Thyroid gland (tissue), 4 donors: ENCODE data around the gene RAD18. TPM values are rescaled to one million over a fixed set of nuclear protein-coding genes. Genes with fewer than 3 reads are reported as not detected.

Source experiments
- DNase-seq, 2 donors: peaks; one replicate each; pipeline ENCODE4 v3.0.0-alpha.2; 2019
- H3K27ac ChIP-seq, 3 donors: fragments of 200-600 bp; sonication (generic); 1 replicate in 2 of 3; 2 replicates in 1 of 3; pipeline ENCODE4 v1.5.1; 2016 to 2019; ENCODE audit warnings: mild to moderate bottlenecking in 1 of 3, moderate library complexity in 1 of 3
- H3K27me3 ChIP-seq: fragments of 200-600 bp; sonication (generic); one replicate; pipeline ENCODE4 v1.5.1; 2019
- H3K36me3 ChIP-seq, 2 donors: fragments of 200-600 bp; sonication (generic); one replicate each; pipeline ENCODE4 v1.5.1; 2016 to 2019
- H3K4me1 ChIP-seq, 2 donors: fragments of 200-600 bp; sonication (generic); one replicate each; pipeline ENCODE4 v1.5.1; 2017 to 2019
- H3K4me3 ChIP-seq, 3 donors: fragments of 200-600 bp; sonication (generic); replicated peaks in 1 of 3; 1 replicate in 2 of 3; 2 replicates in 1 of 3; pipeline ENCODE4 v1.5.1; 2016; ENCODE audit warnings: mild to moderate bottlenecking in 1 of 3
- H3K9me3 ChIP-seq: fragments of 200-600 bp; sonication (generic); one replicate; pipeline ENCODE4 v1.5.1; 2017
- POLR2A ChIP-seq, 2 donors: fragments of 450-650 bp; IDR thresholded peaks; one replicate each; pipeline ENCODE4 v1.6.1; 2017; ENCODE audit warnings: antibody characterized with exemption in 2 of 2, mild to moderate bottlenecking in 2 of 2, moderate library complexity in 1 of 2
- WGBS, 2 donors: methylation state at CpG; one replicate each; pipeline ENCODE4 v1.1.5; 2017; 5-methylcytosine and 5-hydroxymethylcytosine counted together
- intact Hi-C: fragments of 100-400 bp; cut with DNase I; formaldehyde crosslinking; loops from one replicate; pipeline ENCODE4 v1.15.1; 2023
- total RNA-seq, 4 donors: library from RNA; depleted of rRNA; stranded (reverse); fragments of >200 nt; gene quantifications; one replicate each; pipeline ENCODE4 v1.2.3, GENCODE V29; 2016
- TF ChIP-seq, protein P1 (sequence below), 6 experiments: fragments of 200-600 bp in 3 of 6; fragments of 450-650 bp in 3 of 6; sonication (generic) in 3 of 6; IDR thresholded peaks; one replicate each; pipeline ENCODE4 v1.5.1; 2016 to 2019; ENCODE audit warnings: antibody characterized with exemption in 6 of 6, mild to moderate bottlenecking in 2 of 6, inconsistent platforms in 1 of 6, moderate library complexity in 1 of 6

The RAD18 gene
- total RNA-seq, 4 donors from 2014 or later = 9.6 to 18.4 (median 10.5) TPM

DNA sequence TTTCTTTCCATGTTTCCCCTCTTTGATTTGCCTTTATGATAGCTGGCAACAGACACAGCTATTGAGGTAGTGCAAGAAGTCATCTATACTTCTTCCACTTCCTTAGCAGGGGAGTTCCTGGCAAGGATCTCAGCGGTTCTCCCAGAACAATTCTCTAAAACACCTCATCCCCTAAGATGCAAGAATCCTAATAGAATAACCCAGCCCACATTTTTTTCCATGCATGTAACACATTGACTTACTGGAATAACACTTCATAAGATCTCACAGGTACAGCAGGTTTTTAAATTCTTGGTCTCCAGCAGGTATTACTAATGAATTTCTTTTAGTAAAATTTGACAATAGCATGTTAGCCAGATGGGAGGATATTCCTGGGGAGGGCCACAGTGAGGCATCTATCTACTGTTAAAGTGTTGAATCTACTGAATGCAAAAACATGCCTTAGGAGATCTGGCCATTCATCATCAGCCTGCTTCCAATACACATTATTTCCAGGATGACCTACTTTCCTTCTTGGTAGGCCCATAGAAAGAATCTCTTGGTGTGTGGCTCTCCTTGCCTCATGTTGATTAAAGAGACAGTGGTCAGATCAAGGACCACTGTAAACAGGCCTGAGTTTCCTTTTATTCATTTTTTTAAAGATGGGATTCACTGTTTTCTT lies 78.5 kb downstream of the RAD18 start:
- DNase-seq = no peak
- no peaks in the 10 kb centered on the region for H3K9me3 ChIP-seq
- H3K4me3 ChIP-seq = no peak overlapping the region
- TF ChIP-seq, protein P1, sequence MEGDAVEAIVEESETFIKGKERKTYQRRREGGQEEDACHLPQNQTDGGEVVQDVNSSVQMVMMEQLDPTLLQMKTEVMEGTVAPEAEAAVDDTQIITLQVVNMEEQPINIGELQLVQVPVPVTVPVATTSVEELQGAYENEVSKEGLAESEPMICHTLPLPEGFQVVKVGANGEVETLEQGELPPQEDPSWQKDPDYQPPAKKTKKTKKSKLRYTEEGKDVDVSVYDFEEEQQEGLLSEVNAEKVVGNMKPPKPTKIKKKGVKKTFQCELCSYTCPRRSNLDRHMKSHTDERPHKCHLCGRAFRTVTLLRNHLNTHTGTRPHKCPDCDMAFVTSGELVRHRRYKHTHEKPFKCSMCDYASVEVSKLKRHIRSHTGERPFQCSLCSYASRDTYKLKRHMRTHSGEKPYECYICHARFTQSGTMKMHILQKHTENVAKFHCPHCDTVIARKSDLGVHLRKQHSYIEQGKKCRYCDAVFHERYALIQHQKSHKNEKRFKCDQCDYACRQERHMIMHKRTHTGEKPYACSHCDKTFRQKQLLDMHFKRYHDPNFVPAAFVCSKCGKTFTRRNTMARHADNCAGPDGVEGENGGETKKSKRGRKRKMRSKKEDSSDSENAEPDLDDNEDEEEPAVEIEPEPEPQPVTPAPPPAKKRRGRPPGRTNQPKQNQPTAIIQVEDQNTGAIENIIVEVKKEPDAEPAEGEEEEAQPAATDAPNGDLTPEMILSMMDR (IDR thresholded peaks at IDR 0.05) = no peak
- TF ChIP-seq POLR2A (IDR thresholded peaks at IDR 0.05) = no peak
- no peaks in the 10 kb centered on the region for H3K27me3 ChIP-seq
- intact Hi-C loops = no loop called here
- no peaks in the 10 kb centered on the region for H3K4me1 ChIP-seq
- no peaks in the 10 kb centered on the region for H3K36me3 ChIP-seq
- H3K27ac ChIP-seq = no peak overlapping the region
- WGBS, 2 donors = 93 to 98% methylated on average over 1 of the region's 1 CpG

DNA sequence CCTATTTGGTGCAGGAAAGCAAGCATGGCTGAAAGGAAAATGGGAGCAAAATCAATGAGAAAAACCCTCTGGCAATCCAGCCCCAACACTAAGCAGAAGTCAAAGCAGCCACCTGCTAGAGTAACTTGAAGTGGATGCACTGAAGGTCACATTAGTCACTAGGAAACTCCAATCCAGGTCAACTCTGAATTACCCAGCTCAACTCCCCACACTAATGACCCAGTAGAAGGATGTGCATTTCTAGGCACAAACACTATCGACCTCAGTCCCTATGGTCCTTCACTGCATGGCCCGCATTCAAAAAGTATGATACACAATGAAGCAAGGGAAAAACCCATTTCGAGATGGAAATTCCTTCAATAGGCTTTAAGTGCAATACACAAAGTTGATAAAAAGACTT lies 80.6 kb downstream of the RAD18 start:
- no peaks in the 10 kb centered on the region for H3K36me3 ChIP-seq
- H3K4me3 ChIP-seq = no peak overlapping the region
- TF ChIP-seq, protein P1 (IDR thresholded peaks at IDR 0.05) = no peak
- no peak for TF ChIP-seq POLR2A (IDR thresholded peaks at IDR 0.05)
- no peak overlapping the region for H3K27ac ChIP-seq
- H3K4me1 ChIP-seq = no peaks in the 10 kb centered on the region
- DNase-seq = no peak
- H3K27me3 ChIP-seq = no peaks in the 10 kb centered on the region
- intact Hi-C loops = no loop called here
- 96% methylated on average over 3 of the region's 3 CpGs for WGBS, 2 donors
- no peaks in the 10 kb centered on the region for H3K9me3 ChIP-seq

DNA sequence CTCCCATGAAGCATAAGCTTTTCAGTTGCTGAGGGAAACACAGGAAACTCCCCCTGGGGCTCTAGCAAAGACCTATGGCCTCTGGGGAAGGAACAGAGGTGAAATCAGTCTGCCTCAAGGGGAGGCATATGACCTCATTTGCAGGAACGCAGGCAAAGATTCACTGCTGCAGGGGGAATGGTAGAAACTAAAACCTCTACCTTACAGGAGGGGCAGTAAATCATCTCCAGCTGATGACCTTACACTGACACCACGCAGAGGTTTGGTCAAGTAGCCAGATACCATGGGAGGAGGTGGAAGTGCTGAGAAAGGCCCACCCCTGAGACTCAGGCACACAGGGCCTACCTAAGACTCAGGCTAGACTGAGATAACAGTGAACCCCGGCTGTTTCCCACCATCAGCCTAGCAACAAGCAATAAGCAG lies 81.1 kb downstream of the RAD18 start:
- Histone ChIP-seq H3K27me3 (no peaks in the 10 kb centered on the region), H3K9me3 (no peaks in the 10 kb centered on the region), H3K27ac (no peak overlapping the region), H3K4me1 (no peaks in the 10 kb centered on the region), H3K36me3 (no peaks in the 10 kb centered on the region), H3K4me3 (no peak overlapping the region)
- 82 to 86% methylated on average over 3 of the region's 3 CpGs for WGBS, 2 donors
- no peak for DNase-seq
- TF ChIP-seq, protein P1 (IDR thresholded peaks at IDR 0.05) = no peak
- TF ChIP-seq POLR2A (IDR thresholded peaks at IDR 0.05) = no peak
- intact Hi-C loops = no loop called here

DNA sequence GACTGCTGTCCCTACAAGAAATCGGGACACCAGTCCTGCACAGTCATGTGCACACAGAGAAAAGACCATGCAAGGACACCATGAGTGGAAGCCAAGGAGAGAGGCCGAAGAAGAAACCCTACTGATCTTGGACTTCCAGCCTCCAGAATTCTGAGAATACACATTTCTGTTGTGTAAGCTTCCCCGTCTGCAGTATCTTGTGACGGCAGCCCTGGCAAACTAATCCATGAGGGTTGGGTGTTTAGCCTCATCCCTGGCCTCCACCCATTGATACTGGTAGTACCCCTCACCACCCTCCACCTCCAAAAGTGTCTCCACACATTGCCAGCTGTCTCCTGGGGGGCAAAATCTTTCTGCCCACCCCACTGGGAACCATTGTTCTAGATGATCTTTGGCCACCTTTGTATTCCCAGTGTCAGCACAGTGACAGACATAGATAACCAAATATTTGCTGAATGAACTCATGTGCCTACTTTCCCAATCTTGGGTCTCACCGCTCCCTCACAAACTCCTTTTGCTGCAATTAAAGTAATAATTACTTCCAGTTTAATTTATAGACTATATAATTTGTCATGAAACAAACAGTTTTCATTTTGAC lies 83.8 kb downstream of the RAD18 start:
- H3K4me3 ChIP-seq = no peak overlapping the region
- no peaks in the 10 kb centered on the region for H3K27me3 ChIP-seq
- no peak overlapping the region for H3K27ac ChIP-seq
- H3K4me1 ChIP-seq = no peaks in the 10 kb centered on the region
- TF ChIP-seq, protein P1 (IDR thresholded peaks at IDR 0.05) = no peak
- TF ChIP-seq POLR2A (IDR thresholded peaks at IDR 0.05) = no peak
- no peak for DNase-seq
- intact Hi-C loops = no loop called here
- 98 to 99% methylated on average over 5 of the region's 5 CpGs for WGBS, 2 donors
- H3K36me3 ChIP-seq = no peaks in the 10 kb centered on the region
- no peaks in the 10 kb centered on the region for H3K9me3 ChIP-seq

DNA sequence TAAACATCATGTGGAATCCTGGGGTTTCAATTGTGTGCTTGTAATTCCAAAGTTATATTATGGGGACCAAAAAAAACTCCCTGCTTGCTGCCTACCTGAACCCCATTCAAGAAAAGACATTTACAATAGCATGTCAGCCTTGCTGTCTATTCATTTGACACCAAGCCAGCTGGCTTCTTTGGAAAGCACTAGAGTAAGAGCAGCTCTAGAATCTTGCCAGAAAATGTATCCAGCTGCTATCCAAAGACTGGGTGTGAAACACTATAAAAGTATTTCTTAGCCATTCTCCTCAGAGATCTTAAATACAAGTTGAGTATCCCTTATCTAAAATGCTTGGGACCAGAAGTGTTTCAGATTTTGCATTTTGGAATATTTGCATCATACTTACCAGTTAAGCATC lies 87.4 kb downstream of the RAD18 start:
- H3K36me3 ChIP-seq = no peaks in the 10 kb centered on the region
- no peaks in the 10 kb centered on the region for H3K4me1 ChIP-seq
- intact Hi-C loops = no loop called here
- DNase-seq = no peak
- no peak for TF ChIP-seq POLR2A (IDR thresholded peaks at IDR 0.05)
- TF ChIP-seq, protein P1 (IDR thresholded peaks at IDR 0.05) = no peak
- H3K4me3 ChIP-seq = no peak overlapping the region
- no peak overlapping the region for H3K27ac ChIP-seq
- no peaks in the 10 kb centered on the region for H3K9me3 ChIP-seq
- H3K27me3 ChIP-seq = no peaks in the 10 kb centered on the region
